Naive thymus-derived CD8-positive, alpha-beta T cell (primary cell): Measurements from ENCODE around the gene OR5K2. TPM values are rescaled to one million over a fixed set of nuclear protein-coding genes. Genes with fewer than 3 reads are reported as not detected.

Experiments used
- ATAC-seq, 2 donors: fragments of 150-1000 bp; cut with Tn5 transposase in 1 of 2; sonication (Bioruptor Pico), chemical (Tn5 transposase) in 1 of 2; 1 replicate in 1 of 2; 2 replicates in 1 of 2; pipeline ENCODE4 v1.10.0; 2021; ENCODE audit warnings: mild to moderate bottlenecking in 2 of 2, moderate library complexity in 2 of 2
- POLR2A ChIA-PET: fragments of 350-600 bp; sonication (Branson Sonifier 250); formaldehyde crosslinking; loops from one replicate; lab custom pipeline; 2021; ENCODE audit warnings: antibody characterized with exemption; lab: Charles Lee
- DNase-seq, 10 donors: peaks; one replicate each; pipeline versions ENCODE4 v3.0.0 to v3.0.0-alpha.2; 2020 to 2022
- H3K27ac Mint-ChIP-seq, 10 donors: one replicate each; pipeline ENCODE4 v1.8.0; 2020 to 2022; ENCODE audit warnings: mild to moderate bottlenecking in 10 of 10, mixed read lengths in 10 of 10, moderate library complexity in 4 of 10, inconsistent platforms in 1 of 10
- H3K27me3 Mint-ChIP-seq, 5 donors: one replicate each; pipeline ENCODE4 v1.8.0; 2021 to 2022; ENCODE audit warnings: mixed read lengths in 5 of 5
- H3K36me3 Mint-ChIP-seq, 3 donors: one replicate each; pipeline ENCODE4 v1.8.0; 2020 to 2022; ENCODE audit warnings: mixed read lengths in 3 of 3, mild to moderate bottlenecking in 2 of 3, inconsistent platforms in 1 of 3
- H3K4me1 Mint-ChIP-seq, 4 donors: one replicate each; pipeline ENCODE4 v1.8.0; 2021 to 2022; ENCODE audit warnings: mixed read lengths in 4 of 4
- H3K4me3 Mint-ChIP-seq, 10 donors: one replicate each; pipeline ENCODE4 v1.8.0; 2020 to 2022; ENCODE audit warnings: mild to moderate bottlenecking in 10 of 10, mixed read lengths in 10 of 10, moderate library complexity in 6 of 10, inconsistent platforms in 1 of 10
- H3K9me3 Mint-ChIP-seq, 9 donors: one replicate each; pipeline ENCODE4 v1.8.0; 2020 to 2022; ENCODE audit warnings: mixed read lengths in 9 of 9, mild to moderate bottlenecking in 3 of 9, inconsistent platforms in 1 of 9, moderate library complexity in 1 of 9
- polyA plus RNA-seq, 3 donors: library from polyadenylated mRNA; unstranded; fragments of 300-500 nt; fragmentation: Illumina TruSeq; gene quantifications; one replicate each; pipeline ENCODE4 v1.2.3, GENCODE V29; 2021
- total RNA-seq, 8 experiments: library from RNA in 2 of 8; stranded (reverse) in 2 of 8; gene quantifications; one replicate each; pipeline ENCODE4 v1.2.3 and lab custom pipeline; 2021 to 2026

OR5K2 gene
- total RNA-seq (not detected), polyA plus RNA-seq (not detected), total RNA-seq (lab: John Stamatoyannopoulos, UW) (0 reads per million in 6 experiments)

DNA sequence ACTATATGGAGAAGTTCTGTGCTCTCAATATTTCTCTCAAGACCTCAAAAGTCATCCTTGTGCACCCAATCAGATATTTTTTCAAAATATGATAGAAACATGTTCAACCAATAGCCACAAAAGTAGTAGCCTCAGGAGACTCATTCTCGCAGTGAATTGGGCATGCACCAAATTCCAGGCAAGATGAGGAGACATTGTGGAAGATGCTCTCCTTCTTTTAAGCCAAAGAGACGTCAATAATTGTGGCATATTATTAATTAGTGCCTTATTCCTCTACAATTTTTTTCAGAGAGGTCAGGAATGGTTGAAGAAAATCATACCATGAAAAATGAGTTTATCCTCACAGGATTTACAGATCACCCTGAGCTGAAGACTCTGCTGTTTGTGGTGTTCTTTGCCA is at the start of gene OR5K2:
OR5K2 (plus strand) TSS at position 301 of the 400 bp plus-strand sequence; CDS start at position 301, 0 bp downstream.
- Mint-ChIP-seq H3K27ac (peak within 1 kb of the TSS in 1 of 10 donors; percentile 58), H3K4me3 (no peak within 1 kb of the TSS), H3K4me1 (peaks cover 0 to 3% (median 0%) of the 10 kb centered on the region in 4 donors), H3K9me3 (no peaks in the 10 kb centered on the region), H3K36me3 (peaks cover 0 to 2% (median 0%) of the 10 kb centered on the region in 3 donors), H3K27me3 (peaks cover 0 to 3% (median 0%) of the 10 kb centered on the region in 5 donors)
- POLR2A ChIA-PET, result no interaction called here
- ATAC-seq (no peak), DNase-seq (no peak)

DNA sequence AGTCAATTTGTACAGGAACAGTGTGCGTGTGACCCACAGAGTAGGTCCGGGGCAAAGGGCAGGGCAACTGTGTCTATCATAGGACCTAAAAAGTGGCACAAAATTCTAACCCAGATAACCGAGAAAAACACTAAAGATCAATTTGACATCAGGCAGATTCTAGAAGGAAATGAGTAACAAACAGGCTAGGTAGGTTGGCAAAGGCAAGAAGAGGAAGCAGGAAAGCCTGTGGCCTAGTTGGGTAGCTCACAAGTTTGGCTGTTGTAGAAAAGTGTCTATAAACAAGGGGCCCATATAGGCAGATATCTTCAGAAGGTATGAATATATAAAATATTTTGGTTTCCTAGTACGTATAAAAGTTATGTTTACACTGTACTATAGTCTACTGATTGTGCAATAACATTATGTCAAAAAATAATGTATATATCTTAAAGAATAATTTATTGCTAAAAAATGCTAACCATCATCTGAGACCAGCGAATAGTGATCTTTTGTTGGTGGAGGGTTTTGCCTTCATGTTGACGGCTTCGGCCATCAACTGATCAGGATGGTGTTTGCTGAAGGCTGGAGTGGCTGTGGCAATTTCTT is 47.8 kb upstream of the OR5K2 start:
- Mint-ChIP-seq H3K4me1 (no peaks in the 10 kb centered on the region), H3K9me3 (no peaks in the 10 kb centered on the region), H3K27ac (peak overlapping the region in 1 of 10 donors; percentile 40), H3K36me3 (no peaks in the 10 kb centered on the region), H3K27me3 (peaks cover 1 to 12% (median 6%) of the 10 kb centered on the region in 5 donors), H3K4me3 (no peak overlapping the region)
- DNase-seq (no peak), ATAC-seq (no peak)
- POLR2A ChIA-PET, result no interaction called here

DNA sequence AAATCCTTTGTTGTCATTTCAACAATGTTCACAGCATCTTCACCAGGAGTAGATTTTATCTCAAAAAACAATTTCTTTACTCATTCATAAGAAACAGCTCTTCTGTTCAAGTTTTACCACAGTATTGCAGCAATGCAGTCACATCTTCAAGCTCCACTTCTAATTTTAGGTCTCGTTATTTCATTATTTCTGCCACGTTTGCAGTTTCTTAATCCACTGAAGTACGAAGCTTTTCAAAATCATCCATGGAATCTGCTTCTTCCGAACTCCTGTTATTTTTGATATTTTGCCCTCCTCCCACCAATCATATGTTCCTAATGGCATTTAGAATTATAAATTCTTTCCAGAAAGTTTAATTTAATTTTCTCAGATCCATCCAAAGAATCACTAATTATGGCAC is 47.1 kb upstream of the OR5K2 start:
- H3K4me1 Mint-ChIP-seq, result no peaks in the 10 kb centered on the region
- no peak overlapping the region for H3K4me3 Mint-ChIP-seq
- H3K9me3 Mint-ChIP-seq, result no peaks in the 10 kb centered on the region
- no peaks in the 10 kb centered on the region for H3K36me3 Mint-ChIP-seq
- no peak overlapping the region for H3K27ac Mint-ChIP-seq
- ATAC-seq, result no peak
- peaks cover 1 to 6% (median 5%) of the 10 kb centered on the region in 5 donors for H3K27me3 Mint-ChIP-seq
- no peak for DNase-seq
- POLR2A ChIA-PET, result no interaction called here

DNA sequence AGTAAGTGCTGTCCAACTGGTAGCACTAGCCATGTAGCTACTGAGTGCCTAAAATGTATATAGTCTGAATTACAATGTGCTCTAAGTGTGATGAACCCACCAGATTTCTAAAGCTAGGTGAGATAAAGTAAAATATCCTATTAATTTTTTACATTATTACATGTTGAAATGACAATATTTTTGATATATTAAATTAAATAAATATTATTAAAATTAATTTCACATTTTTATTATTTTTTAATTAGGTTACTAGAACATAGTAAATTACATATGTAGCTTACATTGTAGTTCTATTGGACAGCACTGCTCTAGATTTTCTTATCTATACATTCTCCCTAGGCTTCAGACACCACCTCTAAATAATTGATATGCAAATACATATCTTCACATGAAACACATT is 43.7 kb upstream of the OR5K2 start:
- H3K9me3 Mint-ChIP-seq, result peaks cover 0 to 3% (median 0%) of the 10 kb centered on the region in 9 donors
- no peak for DNase-seq
- H3K4me1 Mint-ChIP-seq, result no peaks in the 10 kb centered on the region
- no peak for ATAC-seq
- POLR2A ChIA-PET, result no interaction called here
- no peak overlapping the region for H3K4me3 Mint-ChIP-seq
- no peaks in the 10 kb centered on the region for H3K36me3 Mint-ChIP-seq
- H3K27ac Mint-ChIP-seq, result peak overlapping the region in 1 of 10 donors; percentile 73
- peaks cover 0 to 2% (median 0%) of the 10 kb centered on the region in 5 donors for H3K27me3 Mint-ChIP-seq

DNA sequence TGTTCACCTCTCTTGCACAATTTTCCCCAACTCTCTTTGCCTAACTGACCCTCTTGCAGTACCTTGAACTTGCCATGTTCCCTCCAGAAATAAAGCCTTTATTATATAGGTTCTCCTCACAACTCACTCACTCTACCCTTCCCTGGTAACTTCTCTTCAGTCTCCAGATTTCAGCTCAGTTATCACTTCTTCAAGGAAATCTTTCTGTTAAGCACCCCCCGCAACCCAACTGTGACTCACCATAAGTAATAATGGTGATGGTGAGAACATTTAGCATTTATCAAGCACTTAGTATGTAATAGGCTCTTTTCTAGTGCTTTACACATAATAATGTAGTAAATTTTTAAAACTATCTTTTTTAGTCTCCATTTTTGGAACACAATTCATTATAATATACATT is 42.6 kb upstream of the OR5K2 start:
- no peak overlapping the region for H3K27ac Mint-ChIP-seq
- peaks cover 0 to 2% (median 0%) of the 10 kb centered on the region in 5 donors for H3K27me3 Mint-ChIP-seq
- no peak for ATAC-seq
- H3K4me3 Mint-ChIP-seq, result no peak overlapping the region
- H3K4me1 Mint-ChIP-seq, result no peaks in the 10 kb centered on the region
- POLR2A ChIA-PET, result no interaction called here
- DNase-seq, result no peak
- H3K9me3 Mint-ChIP-seq, result peaks cover 0 to 6% (median 2%) of the 10 kb centered on the region in 9 donors
- H3K36me3 Mint-ChIP-seq, result no peaks in the 10 kb centered on the region

DNA sequence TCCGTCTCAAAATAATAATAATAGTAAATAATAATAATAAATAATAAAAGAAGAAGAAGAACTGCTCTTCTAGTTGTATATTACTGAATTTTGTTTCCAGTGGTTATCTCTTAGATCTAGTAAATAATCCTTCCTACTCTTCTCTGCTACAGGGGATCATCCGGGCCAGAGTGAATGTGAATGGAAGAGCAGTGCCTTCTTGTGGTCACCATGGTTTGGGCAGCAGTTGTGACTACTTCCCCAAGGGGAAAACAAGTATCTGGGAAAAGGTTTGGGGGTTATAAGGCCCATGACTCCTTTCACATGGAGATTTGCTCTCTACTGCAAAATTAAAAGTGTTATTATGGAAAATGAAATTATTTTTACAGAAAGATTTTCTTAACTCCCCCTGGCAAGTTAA is 39.9 kb upstream of the OR5K2 start:
- POLR2A ChIA-PET, result no interaction called here
- Mint-ChIP-seq H3K4me3 (no peak overlapping the region), H3K27me3 (peaks cover 0 to 4% (median 0%) of the 10 kb centered on the region in 5 donors), H3K9me3 (peaks cover 0 to 6% (median 2%) of the 10 kb centered on the region in 9 donors), H3K27ac (no peak overlapping the region), H3K36me3 (no peaks in the 10 kb centered on the region), H3K4me1 (no peaks in the 10 kb centered on the region)
- ATAC-seq (no peak), DNase-seq (no peak)

DNA sequence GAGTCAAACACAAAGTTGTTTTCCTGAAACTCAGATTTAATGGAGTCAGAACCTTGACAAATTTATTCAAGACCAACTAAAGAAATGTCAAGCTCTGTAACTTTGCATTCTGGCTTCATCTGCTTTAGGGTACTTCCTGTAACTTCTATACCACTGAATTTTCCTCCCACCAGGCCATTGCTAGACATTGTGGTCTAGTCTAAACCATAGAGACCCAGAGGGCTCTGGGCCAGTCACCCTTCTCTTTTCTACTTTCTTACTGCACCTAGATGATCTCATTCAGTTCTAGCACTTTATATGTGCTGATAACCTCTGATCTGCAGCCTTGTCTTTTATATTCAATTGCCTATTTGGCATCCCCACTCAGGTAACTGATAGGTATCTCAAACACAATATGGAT is 37.3 kb upstream of the OR5K2 start:
- no peak for DNase-seq
- H3K4me1 Mint-ChIP-seq, result no peaks in the 10 kb centered on the region
- POLR2A ChIA-PET, result no interaction called here

DNA sequence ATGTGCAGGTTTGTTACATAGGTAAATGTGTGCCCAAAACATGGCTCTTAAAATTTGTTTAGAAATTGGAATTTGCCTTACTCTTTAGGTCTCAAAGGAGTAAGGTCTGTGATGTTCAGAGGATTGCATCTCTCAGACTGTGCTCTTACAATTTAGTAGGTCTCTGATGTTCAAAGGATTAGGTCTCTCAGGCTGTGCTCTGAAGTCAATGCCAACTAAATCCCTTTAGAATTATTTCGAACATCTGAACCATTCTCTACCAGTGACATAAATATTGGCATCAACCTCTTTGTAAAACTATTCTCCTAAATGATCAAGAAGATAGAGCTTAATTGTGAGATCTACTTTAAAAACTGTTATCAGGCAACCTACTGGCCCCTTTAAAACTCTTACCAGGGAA is 34.6 kb upstream of the OR5K2 start, which contains the start of gene OR5K1:
OR5K1 (plus strand) TSS at position 301 of the 400 bp plus-strand sequence. CDS start 6,376 bp downstream, outside the sequence.
- Mint-ChIP-seq H3K36me3 (peaks cover 0 to 1% (median 0%) of the 10 kb centered on the region in 3 donors), H3K9me3 (peaks cover 0 to 7% (median 1%) of the 10 kb centered on the region in 9 donors), H3K27me3 (peaks cover 0 to 2% (median 0%) of the 10 kb centered on the region in 5 donors), H3K4me3 (no peak within 1 kb of the TSS), H3K4me1 (no peaks in the 10 kb centered on the region), H3K27ac (peak within 1 kb of the TSS in 1 of 10 donors; percentile 34)
- POLR2A ChIA-PET, result no interaction called here
- DNase-seq (no peak), ATAC-seq (no peak)

More for the DNA sequence above, 37.3 kb upstream of the OR5K2 start:
- peaks cover 0 to 6% (median 2%) of the 10 kb centered on the region in 9 donors for H3K9me3 Mint-ChIP-seq
- H3K27me3 Mint-ChIP-seq, result peaks cover 0 to 2% (median 0%) of the 10 kb centered on the region in 5 donors
- no peak overlapping the region for H3K27ac Mint-ChIP-seq
- H3K4me3 Mint-ChIP-seq, result no peak overlapping the region
- no peak for ATAC-seq
- H3K36me3 Mint-ChIP-seq, result no peaks in the 10 kb centered on the region

DNA sequence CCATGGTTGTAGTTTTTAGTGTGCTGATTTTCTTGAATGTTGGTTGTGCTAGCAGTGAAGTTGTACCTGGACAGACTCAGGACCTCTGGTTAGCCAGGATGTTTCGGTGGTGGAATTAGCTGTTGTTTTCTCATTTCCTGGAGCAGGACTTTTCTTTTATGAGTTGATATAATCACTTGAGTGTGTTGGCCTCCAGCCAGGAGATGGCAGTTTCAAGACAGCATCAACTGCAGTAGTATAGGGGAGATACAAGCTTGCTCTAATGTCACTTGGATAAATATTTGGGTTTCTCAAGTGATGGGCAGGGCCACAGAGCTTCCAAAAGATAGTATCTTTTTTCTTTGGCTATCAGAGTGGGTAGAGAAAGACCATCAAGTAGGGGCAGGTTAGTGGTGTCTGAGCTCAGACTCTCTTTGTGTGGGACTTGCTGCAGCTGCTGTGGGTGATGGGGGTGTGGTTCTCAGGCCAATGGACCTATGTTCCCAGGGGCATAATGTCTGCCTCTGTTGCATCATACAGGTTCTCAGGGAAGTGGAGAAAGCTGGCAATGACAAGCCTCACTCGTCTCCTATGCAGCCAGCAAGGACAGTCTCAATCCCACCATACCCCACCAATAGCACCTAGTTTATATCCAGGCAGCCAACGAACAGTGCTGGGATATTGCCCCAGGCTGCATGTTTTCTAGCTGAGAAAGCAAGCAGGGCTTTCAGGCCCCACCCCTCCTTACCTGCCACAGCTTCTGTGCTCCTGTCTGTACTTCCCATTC is 14.6 kb upstream of the OR5K2 start:
- DNase-seq, result no peak
- H3K27me3 Mint-ChIP-seq, result peaks cover 10 to 28% (median 16%) of the 10 kb centered on the region in 5 donors
- peaks cover 6 to 60% (median 18%) of the 10 kb centered on the region in 3 donors for H3K36me3 Mint-ChIP-seq
- H3K4me3 Mint-ChIP-seq, result no peak overlapping the region
- H3K27ac Mint-ChIP-seq, result peak overlapping the region in 1 of 10 donors; percentile 11
- POLR2A ChIA-PET, result no interaction called here
- ATAC-seq, result no peak
- H3K9me3 Mint-ChIP-seq, result peaks cover 9 to 67% (median 53%) of the 10 kb centered on the region in 9 donors
- no peaks in the 10 kb centered on the region for H3K4me1 Mint-ChIP-seq

DNA sequence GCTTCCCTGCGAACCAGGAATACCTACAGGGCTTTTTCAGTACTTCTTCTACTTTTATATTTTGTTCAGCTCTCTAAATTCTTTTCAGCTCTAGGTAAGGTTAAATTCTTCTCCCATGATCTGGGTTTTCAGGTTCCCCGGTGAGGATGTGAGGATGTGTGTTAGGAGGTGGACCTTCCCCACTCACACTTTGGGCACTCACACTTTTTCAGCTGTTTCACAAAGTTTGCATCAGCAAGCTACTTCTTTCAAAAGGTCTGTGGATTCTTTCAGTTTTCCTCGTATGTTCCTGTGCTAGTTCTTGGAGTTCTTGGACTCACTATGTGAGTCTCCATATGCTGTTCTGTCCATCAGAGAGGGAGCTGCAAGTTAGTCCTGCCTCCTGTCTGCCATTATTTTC is 13.9 kb upstream of the OR5K2 start:
- peaks cover 12 to 28% (median 18%) of the 10 kb centered on the region in 5 donors for H3K27me3 Mint-ChIP-seq
- no peak for ATAC-seq
- H3K27ac Mint-ChIP-seq, result no peak overlapping the region

DNA sequence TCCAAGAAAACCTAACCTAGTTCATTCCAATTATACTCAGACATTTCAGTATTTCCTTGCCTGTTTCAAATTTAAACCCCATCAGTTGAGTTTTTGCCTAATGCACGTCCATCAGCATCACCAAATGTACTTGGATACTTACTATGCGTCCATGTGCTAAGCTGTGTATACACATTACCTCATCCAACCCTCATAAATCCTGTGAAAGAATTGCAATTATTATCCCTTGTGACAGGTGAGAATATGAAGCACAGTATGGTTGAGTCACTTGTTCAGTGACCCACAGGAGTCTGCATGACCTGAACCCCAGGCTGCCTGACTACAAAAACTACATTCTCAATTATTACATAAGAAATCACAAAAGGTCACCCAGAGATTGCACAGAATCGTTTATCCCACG is 2.5 kb downstream of the OR5K2 start:
- H3K9me3 Mint-ChIP-seq, result no peaks in the 10 kb centered on the region
- POLR2A ChIA-PET, result no interaction called here
- H3K4me3 Mint-ChIP-seq, result no peak overlapping the region
- H3K4me1 Mint-ChIP-seq, result peaks cover 0 to 6% (median 3%) of the 10 kb centered on the region in 4 donors
- ATAC-seq, result no peak
- peak overlapping the region in 1 of 10 donors; percentile 21 for H3K27ac Mint-ChIP-seq
- peaks cover 0 to 2% (median 0%) of the 10 kb centered on the region in 5 donors for H3K27me3 Mint-ChIP-seq
- H3K36me3 Mint-ChIP-seq, result peaks cover 0 to 11% (median 8%) of the 10 kb centered on the region in 3 donors
- no peak for DNase-seq

More for the DNA sequence above, 13.9 kb upstream of the OR5K2 start:
- Mint-ChIP-seq H3K9me3 (peaks cover 11 to 68% (median 56%) of the 10 kb centered on the region in 9 donors), H3K4me3 (no peak overlapping the region), H3K36me3 (peaks cover 6 to 68% (median 21%) of the 10 kb centered on the region in 3 donors), H3K4me1 (no peaks in the 10 kb centered on the region)
- DNase-seq, result no peak
- POLR2A ChIA-PET, result no interaction called here

DNA sequence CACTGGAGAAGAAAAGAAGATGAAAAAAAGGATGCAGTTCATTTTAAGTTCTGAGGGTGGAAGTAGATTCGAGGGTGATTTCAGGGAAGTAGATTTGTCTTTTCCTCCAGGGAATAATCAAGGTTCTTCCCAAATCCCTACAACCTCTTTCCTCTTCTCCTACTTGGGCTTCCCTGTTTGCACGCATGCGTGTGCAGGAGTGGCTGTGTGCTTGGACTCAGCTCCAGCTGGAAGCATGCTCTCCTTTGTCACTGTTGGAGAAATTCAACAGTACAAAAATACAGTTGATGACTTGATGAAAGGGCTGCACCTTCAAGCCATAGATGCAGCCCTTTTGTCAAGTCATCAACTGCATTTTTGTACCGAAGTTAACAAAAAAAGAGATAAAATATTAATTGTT is 3.8 kb downstream of the OR5K2 start:
- no peak overlapping the region for H3K4me3 Mint-ChIP-seq
- peak overlapping the region in 1 of 10 donors; percentile 22 for H3K27ac Mint-ChIP-seq
- no peak for ATAC-seq
- no peaks in the 10 kb centered on the region for H3K9me3 Mint-ChIP-seq
- peaks cover 0 to 15% (median 13%) of the 10 kb centered on the region in 3 donors for H3K36me3 Mint-ChIP-seq
- POLR2A ChIA-PET, result no interaction called here
- peaks cover 0 to 2% (median 0%) of the 10 kb centered on the region in 5 donors for H3K27me3 Mint-ChIP-seq
- peaks cover 0 to 6% (median 3%) of the 10 kb centered on the region in 4 donors for H3K4me1 Mint-ChIP-seq
- no peak for DNase-seq
